Stimulated activated effector memory CD8-positive, alpha-beta T cell treated with anti-CD3 and anti-CD28 coated beads, Interleukin-12 subunit alpha, Interleukin-12 subunit beta, amount 100 ng/mL, for 72 hours (primary cell): ENCODE data around the gene GRAP2.
A peak's percentile ranks its signal among the peaks of the same experiment; 100 is the strongest.

ENCODE experiments used
- ATAC-seq: fragments of 150-1000 bp; cut with Tn5 transposase; 2 replicates; pipeline ENCODE4 v1.10.0; 2021
- DNase-seq, 2 donors: peaks; one replicate each; pipeline ENCODE4 v3.0.0; 2021 to 2022; ENCODE audit warnings: low spot score in 2 of 2
- H3K27ac Mint-ChIP-seq: one replicate; pipeline ENCODE4 v1.8.0; 2022; ENCODE audit warnings: mild to moderate bottlenecking, mixed read lengths
- H3K36me3 Mint-ChIP-seq: one replicate; pipeline ENCODE4 v1.8.0; 2022; ENCODE audit warnings: mild to moderate bottlenecking, mixed read lengths
- H3K4me1 Mint-ChIP-seq: one replicate; pipeline ENCODE4 v1.8.0; 2022; ENCODE audit warnings: mixed read lengths
- H3K4me3 Mint-ChIP-seq: one replicate; pipeline ENCODE4 v1.8.0; 2022; ENCODE audit warnings: mild to moderate bottlenecking, mixed read lengths
- H3K9me3 Mint-ChIP-seq: one replicate; pipeline ENCODE4 v1.8.0; 2022; ENCODE audit warnings: mixed read lengths

The GRAP2 gene

GRCh38 chr22:39908737-39909136, 7.9 kb downstream of the GRAP2 start:
- H3K4me3 Mint-ChIP-seq: peak overlapping the region; percentile 72
- peaks cover 73% of the 10 kb centered on the region for H3K4me1 Mint-ChIP-seq
- DNase-seq (peak in 1 of 2 donors; percentile 62), ATAC-seq (peak; percentile 77)
- H3K27ac Mint-ChIP-seq: peak overlapping the region; percentile 97
- H3K36me3 Mint-ChIP-seq: peaks cover 35% of the 10 kb centered on the region
- no peaks in the 10 kb centered on the region for H3K9me3 Mint-ChIP-seq

GRCh38 chr22:39910876-39911613, 10.2 kb downstream of the GRAP2 start:
- Mint-ChIP-seq H3K4me1 (peaks cover 78% of the 10 kb centered on the region), H3K9me3 (no peaks in the 10 kb centered on the region), H3K36me3 (peaks cover 26% of the 10 kb centered on the region), H3K27ac (peak overlapping the region; percentile 88), H3K4me3 (peak overlapping the region; percentile 72)
- ATAC-seq (no peak), DNase-seq (peak in 1 of 2 donors; percentile 54)

- no peak for DNase-seq
- Mint-ChIP-seq H3K4me1 (peaks cover 89% of the 10 kb centered on the region), H3K9me3 (no peaks in the 10 kb centered on the region), H3K27ac (peak overlapping the region; percentile 88), H3K36me3 (peaks cover 18% of the 10 kb centered on the region), H3K4me3 (peak overlapping the region; percentile 72)
- ATAC-seq: peak; percentile 27
Measured at GRCh38 chr22:39913321-39913720, 12.4 kb downstream of the GRAP2 start.

DNA sequence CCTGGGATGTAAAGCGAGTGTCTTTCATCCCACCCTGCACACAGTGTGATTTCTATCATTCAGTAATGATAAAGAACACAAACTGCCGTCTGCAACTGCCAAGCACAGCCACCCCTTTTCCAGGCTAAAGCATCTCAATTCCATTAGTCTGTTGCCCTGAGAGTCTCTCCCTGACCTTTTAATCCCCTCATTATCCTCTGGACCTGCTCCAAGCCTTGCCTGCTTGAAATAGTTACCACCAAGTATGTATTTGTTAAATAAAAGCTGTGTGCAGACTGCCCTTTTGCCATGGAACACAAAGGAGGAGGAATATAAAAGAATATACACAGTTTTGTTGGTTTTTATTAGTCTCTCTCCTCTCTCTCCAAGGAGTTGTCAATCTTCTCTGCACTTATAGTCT, 13.0 kb downstream of the GRAP2 start:
- peak overlapping the region; percentile 88 for H3K27ac Mint-ChIP-seq
- no peaks in the 10 kb centered on the region for H3K9me3 Mint-ChIP-seq
- DNase-seq (no peak), ATAC-seq (no peak)
- H3K4me3 Mint-ChIP-seq: peak overlapping the region; percentile 72
- peaks cover 19% of the 10 kb centered on the region for H3K36me3 Mint-ChIP-seq
- peaks cover 87% of the 10 kb centered on the region for H3K4me1 Mint-ChIP-seq

- H3K4me3 Mint-ChIP-seq: peak overlapping the region; percentile 72
- ATAC-seq: no peak
- H3K27ac Mint-ChIP-seq: peak overlapping the region; percentile 88
- H3K9me3 Mint-ChIP-seq: no peaks in the 10 kb centered on the region
- no peak for DNase-seq
- peaks cover 22% of the 10 kb centered on the region for H3K36me3 Mint-ChIP-seq
- H3K4me1 Mint-ChIP-seq: peaks cover 85% of the 10 kb centered on the region
Measured at GRCh38 chr22:39914584-39914983, 13.7 kb downstream of the GRAP2 start.

GRCh38 chr22:39915295-39915726, 14.4 kb downstream of the GRAP2 start:
- DNase-seq (no peak), ATAC-seq (no peak)
- no peaks in the 10 kb centered on the region for H3K9me3 Mint-ChIP-seq
- H3K36me3 Mint-ChIP-seq: peaks cover 25% of the 10 kb centered on the region
- peaks cover 85% of the 10 kb centered on the region for H3K4me1 Mint-ChIP-seq
- H3K4me3 Mint-ChIP-seq: peak overlapping the region; percentile 72
- peak overlapping the region; percentile 88 for H3K27ac Mint-ChIP-seq

DNA sequence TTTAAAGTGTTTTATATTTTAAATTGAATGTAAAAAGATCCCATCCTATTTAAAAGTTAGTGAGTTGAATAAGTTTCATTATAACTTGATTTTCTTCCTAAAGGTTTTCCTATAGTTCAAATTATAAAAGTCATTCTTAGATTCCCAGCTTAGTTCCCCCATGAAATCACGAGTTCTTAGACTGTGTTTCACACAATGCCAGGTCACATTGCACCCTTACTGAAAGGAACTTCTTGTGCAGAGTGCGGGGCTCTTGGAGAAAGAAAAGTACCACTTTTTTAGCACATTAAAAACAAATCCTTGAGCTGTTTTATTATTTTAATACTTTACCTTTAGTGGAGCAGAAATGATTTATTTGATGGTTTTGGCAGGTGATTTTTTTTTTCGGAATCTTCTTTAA, 15.6 kb downstream of the GRAP2 start:
- Mint-ChIP-seq H3K4me3 (peak overlapping the region; percentile 72), H3K36me3 (peaks cover 29% of the 10 kb centered on the region), H3K9me3 (no peaks in the 10 kb centered on the region), H3K4me1 (peaks cover 85% of the 10 kb centered on the region), H3K27ac (peak overlapping the region; percentile 88)
- no peak for ATAC-seq
- no peak for DNase-seq

- Mint-ChIP-seq H3K36me3 (peaks cover 34% of the 10 kb centered on the region), H3K4me1 (peaks cover 85% of the 10 kb centered on the region), H3K4me3 (peak overlapping the region; percentile 72), H3K9me3 (no peaks in the 10 kb centered on the region), H3K27ac (peak overlapping the region; percentile 88)
- DNase-seq (no peak), ATAC-seq (no peak)
Measured at GRCh38 chr22:39917197-39917643, 16.3 kb downstream of the GRAP2 start.

GRCh38 chr22:39917776-39918495, 17.1 kb downstream of the GRAP2 start:
- peaks cover 84% of the 10 kb centered on the region for H3K4me1 Mint-ChIP-seq
- peak overlapping the region; percentile 88 for H3K27ac Mint-ChIP-seq
- no peaks in the 10 kb centered on the region for H3K9me3 Mint-ChIP-seq
- DNase-seq (no peak), ATAC-seq (no peak)
- H3K36me3 Mint-ChIP-seq: peaks cover 34% of the 10 kb centered on the region
- H3K4me3 Mint-ChIP-seq: peak overlapping the region; percentile 72

DNA sequence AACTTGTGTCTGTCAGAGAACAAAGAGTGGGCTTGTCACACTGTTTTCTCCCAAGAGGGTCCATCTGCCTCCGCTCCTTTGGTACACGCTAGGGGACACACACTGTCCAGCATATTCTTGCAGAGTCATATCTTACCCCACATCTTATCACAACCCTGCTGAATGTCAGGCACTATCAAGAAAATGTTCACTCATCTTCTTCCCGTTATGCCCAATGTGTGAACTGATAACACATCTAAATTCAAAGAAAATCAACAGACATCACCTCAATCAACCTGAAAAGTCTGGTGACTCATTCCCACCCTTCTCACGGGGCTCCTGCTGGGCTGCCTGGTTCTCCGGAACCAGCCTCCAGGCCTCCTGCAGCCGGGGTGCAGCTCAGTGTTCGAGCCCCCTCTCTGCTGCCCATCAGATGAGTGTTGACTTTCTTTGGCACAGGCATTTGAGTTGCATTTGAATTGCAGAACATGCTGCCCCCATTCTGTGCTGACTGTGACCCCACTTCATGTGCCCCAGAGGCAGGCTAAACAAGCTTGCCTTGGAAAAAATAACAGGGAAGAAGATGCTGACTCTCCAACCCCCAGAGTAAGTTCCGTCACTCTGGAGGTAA, 19.4 kb downstream of the GRAP2 start:
- H3K4me1 Mint-ChIP-seq: peaks cover 87% of the 10 kb centered on the region
- no peak overlapping the region for H3K4me3 Mint-ChIP-seq
- ATAC-seq: peak; percentile 87
- peaks cover 34% of the 10 kb centered on the region for H3K36me3 Mint-ChIP-seq
- peak in 1 of 2 donors; percentile 83 for DNase-seq
- no peak overlapping the region for H3K27ac Mint-ChIP-seq
- no peaks in the 10 kb centered on the region for H3K9me3 Mint-ChIP-seq

DNA sequence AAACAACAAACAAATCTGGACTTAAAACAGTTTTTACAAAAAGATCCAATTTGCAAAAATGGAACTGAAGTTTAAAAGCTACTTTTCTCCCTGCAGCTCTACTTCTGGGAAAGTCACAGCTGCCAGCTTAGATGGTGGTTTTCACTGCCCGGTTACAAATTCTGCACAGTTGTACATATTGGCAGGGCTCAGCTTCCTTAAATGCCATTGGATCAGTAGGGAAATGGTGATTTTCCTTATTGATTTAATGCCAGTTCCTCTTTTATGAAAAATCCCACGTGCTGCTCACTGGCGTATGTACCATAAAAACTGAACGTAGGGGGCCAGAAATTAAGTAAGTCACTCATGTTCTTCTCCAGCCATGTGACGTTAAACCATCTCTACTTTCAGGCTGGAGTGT, 22.8 kb downstream of the GRAP2 start:
- peaks cover 72% of the 10 kb centered on the region for H3K4me1 Mint-ChIP-seq
- no peaks in the 10 kb centered on the region for H3K9me3 Mint-ChIP-seq
- ATAC-seq (no peak), DNase-seq (no peak)
- H3K36me3 Mint-ChIP-seq: peaks cover 43% of the 10 kb centered on the region
- H3K27ac Mint-ChIP-seq: no peak overlapping the region
- no peak overlapping the region for H3K4me3 Mint-ChIP-seq

- Mint-ChIP-seq H3K9me3 (no peaks in the 10 kb centered on the region), H3K27ac (no peak overlapping the region), H3K4me1 (peaks cover 71% of the 10 kb centered on the region), H3K36me3 (peaks cover 42% of the 10 kb centered on the region), H3K4me3 (no peak overlapping the region)
- no peak for ATAC-seq
- no peak for DNase-seq
Measured at GRCh38 chr22:39924286-39924685, 23.4 kb downstream of the GRAP2 start.

GRCh38 chr22:39925273-39925672, 24.4 kb downstream of the GRAP2 start:
- H3K36me3 Mint-ChIP-seq: peaks cover 32% of the 10 kb centered on the region
- no peak for ATAC-seq
- peaks cover 61% of the 10 kb centered on the region for H3K4me1 Mint-ChIP-seq
- H3K9me3 Mint-ChIP-seq: no peaks in the 10 kb centered on the region
- no peak for DNase-seq
- H3K27ac Mint-ChIP-seq: no peak overlapping the region
- H3K4me3 Mint-ChIP-seq: no peak overlapping the region

GRCh38 chr22:39925909-39926679, 25.2 kb downstream of the GRAP2 start:
- ATAC-seq (no peak), DNase-seq (no peak)
- Mint-ChIP-seq H3K4me3 (no peak overlapping the region), H3K27ac (no peak overlapping the region), H3K4me1 (peaks cover 52% of the 10 kb centered on the region), H3K36me3 (peaks cover 25% of the 10 kb centered on the region), H3K9me3 (no peaks in the 10 kb centered on the region)

DNA sequence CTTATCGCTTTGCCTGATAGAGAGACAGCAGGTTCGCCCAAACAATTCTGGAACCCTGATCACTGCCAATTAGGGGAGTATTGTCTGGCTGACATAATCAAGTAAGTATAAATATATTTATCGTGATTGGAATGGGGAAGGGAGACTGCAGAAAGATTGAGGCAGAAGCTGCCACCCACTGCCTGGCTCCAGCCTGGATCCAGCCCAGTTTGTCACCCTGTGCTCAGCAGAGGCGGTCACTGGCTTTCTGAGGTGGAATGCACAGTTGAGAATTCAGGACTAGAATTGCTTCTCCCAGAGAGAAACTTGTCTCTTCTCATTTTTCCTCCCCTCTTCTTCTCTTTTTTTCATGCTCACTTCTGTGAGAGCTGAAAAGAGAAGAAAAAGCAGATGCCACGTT, 25.9 kb downstream of the GRAP2 start:
- H3K36me3 Mint-ChIP-seq: peaks cover 21% of the 10 kb centered on the region
- H3K27ac Mint-ChIP-seq: no peak overlapping the region
- peaks cover 46% of the 10 kb centered on the region for H3K4me1 Mint-ChIP-seq
- no peaks in the 10 kb centered on the region for H3K9me3 Mint-ChIP-seq
- ATAC-seq (no peak), DNase-seq (no peak)
- no peak overlapping the region for H3K4me3 Mint-ChIP-seq
